SK-N-SH (cell line): ENCODE measurements around the gene LRCH3.

Experiments
- EP300 ChIP-seq, 2 experiments: IDR thresholded peaks; 2 replicates each; pipeline versions ENCODE4 v1.4.0 to v1.6.1; 2012; ENCODE audit warnings: borderline replicate concordance in 1 of 2, low read depth in 1 of 2, low read length in 1 of 2
- FOXM1 ChIP-seq: IDR thresholded peaks from 2 replicates; pipeline ENCODE4 v1.4.0; 2012; ENCODE audit warnings: low read depth, mild to moderate bottlenecking
- SIN3A ChIP-seq: IDR thresholded peaks from 2 replicates; pipeline ENCODE4 v1.6.1; 2012; ENCODE audit warnings: low read depth, mild to moderate bottlenecking, low read length, moderate library complexity, borderline replicate concordance
- TAF1 ChIP-seq: IDR thresholded peaks from 2 replicates; pipeline ENCODE4 v1.6.1; 2012; ENCODE audit warnings: low read depth, mild to moderate bottlenecking, low read length, moderate library complexity, borderline replicate concordance
- TEAD4 ChIP-seq: IDR thresholded peaks from 2 replicates; pipeline ENCODE4 v1.4.0; 2012; ENCODE audit warnings: mild to moderate bottlenecking, borderline replicate concordance; ENCODE audit not compliant: insufficient read depth
- TF ChIP-seq, protein P1 (sequence below): fragments of 200-600 bp; sonication (generic); IDR thresholded peaks from 2 replicates; pipeline ENCODE4 v1.6.1; 2017; ENCODE audit warnings: antibody characterized with exemption, mild to moderate bottlenecking, moderate library complexity
- TF ChIP-seq, protein P2 (sequence below): IDR thresholded peaks from 2 replicates; pipeline ENCODE4 v1.6.1; 2012; ENCODE audit warnings: mild to moderate bottlenecking, low read depth, low read length, moderate library complexity
- TF ChIP-seq, protein P3 (sequence below): IDR thresholded peaks from 2 replicates; pipeline ENCODE4 v1.4.0; 2012; ENCODE audit warnings: low read depth, borderline replicate concordance
- TF ChIP-seq, protein P4 (sequence below): IDR thresholded peaks from 2 replicates; pipeline ENCODE4 v1.4.0; 2012; ENCODE audit warnings: low read depth
- TF ChIP-seq, protein P5 (sequence below): fragments of 150-350 bp; IDR thresholded peaks from 2 replicates; pipeline ENCODE4 v1.6.1; 2017; ENCODE audit warnings: antibody characterized with exemption, low read length, low read depth, borderline replicate concordance

DNA sequence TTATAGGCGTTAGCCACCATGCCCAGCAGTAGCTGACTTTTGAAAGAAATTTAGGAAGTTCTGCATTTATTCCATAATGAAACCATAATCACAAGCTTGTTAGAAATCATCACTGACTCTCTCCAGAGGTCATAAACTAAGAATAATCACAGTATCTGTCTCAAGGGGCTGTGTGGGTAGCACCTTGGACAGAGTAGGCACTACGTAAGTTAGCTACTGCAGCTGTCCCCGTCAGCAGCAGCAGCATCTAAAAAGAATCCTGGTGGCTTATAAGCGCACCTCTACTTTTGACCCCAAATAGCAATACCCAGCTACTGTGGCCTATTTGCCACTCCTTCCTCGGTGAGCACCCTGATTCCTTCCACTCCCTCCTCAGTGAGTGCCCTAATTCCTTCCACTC, 101.1 kb downstream of the LRCH3 start:
- TF ChIP-seq, protein P1, sequence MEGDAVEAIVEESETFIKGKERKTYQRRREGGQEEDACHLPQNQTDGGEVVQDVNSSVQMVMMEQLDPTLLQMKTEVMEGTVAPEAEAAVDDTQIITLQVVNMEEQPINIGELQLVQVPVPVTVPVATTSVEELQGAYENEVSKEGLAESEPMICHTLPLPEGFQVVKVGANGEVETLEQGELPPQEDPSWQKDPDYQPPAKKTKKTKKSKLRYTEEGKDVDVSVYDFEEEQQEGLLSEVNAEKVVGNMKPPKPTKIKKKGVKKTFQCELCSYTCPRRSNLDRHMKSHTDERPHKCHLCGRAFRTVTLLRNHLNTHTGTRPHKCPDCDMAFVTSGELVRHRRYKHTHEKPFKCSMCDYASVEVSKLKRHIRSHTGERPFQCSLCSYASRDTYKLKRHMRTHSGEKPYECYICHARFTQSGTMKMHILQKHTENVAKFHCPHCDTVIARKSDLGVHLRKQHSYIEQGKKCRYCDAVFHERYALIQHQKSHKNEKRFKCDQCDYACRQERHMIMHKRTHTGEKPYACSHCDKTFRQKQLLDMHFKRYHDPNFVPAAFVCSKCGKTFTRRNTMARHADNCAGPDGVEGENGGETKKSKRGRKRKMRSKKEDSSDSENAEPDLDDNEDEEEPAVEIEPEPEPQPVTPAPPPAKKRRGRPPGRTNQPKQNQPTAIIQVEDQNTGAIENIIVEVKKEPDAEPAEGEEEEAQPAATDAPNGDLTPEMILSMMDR: no peak
- TF ChIP-seq, protein P2, sequence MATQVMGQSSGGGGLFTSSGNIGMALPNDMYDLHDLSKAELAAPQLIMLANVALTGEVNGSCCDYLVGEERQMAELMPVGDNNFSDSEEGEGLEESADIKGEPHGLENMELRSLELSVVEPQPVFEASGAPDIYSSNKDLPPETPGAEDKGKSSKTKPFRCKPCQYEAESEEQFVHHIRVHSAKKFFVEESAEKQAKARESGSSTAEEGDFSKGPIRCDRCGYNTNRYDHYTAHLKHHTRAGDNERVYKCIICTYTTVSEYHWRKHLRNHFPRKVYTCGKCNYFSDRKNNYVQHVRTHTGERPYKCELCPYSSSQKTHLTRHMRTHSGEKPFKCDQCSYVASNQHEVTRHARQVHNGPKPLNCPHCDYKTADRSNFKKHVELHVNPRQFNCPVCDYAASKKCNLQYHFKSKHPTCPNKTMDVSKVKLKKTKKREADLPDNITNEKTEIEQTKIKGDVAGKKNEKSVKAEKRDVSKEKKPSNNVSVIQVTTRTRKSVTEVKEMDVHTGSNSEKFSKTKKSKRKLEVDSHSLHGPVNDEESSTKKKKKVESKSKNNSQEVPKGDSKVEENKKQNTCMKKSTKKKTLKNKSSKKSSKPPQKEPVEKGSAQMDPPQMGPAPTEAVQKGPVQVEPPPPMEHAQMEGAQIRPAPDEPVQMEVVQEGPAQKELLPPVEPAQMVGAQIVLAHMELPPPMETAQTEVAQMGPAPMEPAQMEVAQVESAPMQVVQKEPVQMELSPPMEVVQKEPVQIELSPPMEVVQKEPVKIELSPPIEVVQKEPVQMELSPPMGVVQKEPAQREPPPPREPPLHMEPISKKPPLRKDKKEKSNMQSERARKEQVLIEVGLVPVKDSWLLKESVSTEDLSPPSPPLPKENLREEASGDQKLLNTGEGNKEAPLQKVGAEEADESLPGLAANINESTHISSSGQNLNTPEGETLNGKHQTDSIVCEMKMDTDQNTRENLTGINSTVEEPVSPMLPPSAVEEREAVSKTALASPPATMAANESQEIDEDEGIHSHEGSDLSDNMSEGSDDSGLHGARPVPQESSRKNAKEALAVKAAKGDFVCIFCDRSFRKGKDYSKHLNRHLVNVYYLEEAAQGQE: peak; percentile 51; the same call in 1 of the 2 replicates
- TF ChIP-seq FOXM1 (no peak), TEAD4 (no peak), TAF1 (no peak), SIN3A (no peak), EP300 (IDR thresholded peaks at IDR 0.05; ENCODE audit: borderline replicate concordance in 1 of 2, low read depth in 1 of 2, low read length in 1 of 2) (no peak)
- TF ChIP-seq, protein P3, sequence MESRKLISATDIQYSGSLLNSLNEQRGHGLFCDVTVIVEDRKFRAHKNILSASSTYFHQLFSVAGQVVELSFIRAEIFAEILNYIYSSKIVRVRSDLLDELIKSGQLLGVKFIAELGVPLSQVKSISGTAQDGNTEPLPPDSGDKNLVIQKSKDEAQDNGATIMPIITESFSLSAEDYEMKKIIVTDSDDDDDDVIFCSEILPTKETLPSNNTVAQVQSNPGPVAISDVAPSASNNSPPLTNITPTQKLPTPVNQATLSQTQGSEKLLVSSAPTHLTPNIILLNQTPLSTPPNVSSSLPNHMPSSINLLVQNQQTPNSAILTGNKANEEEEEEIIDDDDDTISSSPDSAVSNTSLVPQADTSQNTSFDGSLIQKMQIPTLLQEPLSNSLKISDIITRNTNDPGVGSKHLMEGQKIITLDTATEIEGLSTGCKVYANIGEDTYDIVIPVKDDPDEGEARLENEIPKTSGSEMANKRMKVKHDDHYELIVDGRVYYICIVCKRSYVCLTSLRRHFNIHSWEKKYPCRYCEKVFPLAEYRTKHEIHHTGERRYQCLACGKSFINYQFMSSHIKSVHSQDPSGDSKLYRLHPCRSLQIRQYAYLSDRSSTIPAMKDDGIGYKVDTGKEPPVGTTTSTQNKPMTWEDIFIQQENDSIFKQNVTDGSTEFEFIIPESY: no peak
- TF ChIP-seq, protein P4, sequence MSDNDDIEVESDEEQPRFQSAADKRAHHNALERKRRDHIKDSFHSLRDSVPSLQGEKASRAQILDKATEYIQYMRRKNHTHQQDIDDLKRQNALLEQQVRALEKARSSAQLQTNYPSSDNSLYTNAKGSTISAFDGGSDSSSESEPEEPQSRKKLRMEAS: no peak
- TF ChIP-seq, protein P5, sequence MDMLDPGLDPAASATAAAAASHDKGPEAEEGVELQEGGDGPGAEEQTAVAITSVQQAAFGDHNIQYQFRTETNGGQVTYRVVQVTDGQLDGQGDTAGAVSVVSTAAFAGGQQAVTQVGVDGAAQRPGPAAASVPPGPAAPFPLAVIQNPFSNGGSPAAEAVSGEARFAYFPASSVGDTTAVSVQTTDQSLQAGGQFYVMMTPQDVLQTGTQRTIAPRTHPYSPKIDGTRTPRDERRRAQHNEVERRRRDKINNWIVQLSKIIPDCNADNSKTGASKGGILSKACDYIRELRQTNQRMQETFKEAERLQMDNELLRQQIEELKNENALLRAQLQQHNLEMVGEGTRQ: no peak
